GM23248 (cell line): Measurements from ENCODE around the gene TXNRD2. TPM values are rescaled to one million over a fixed set of nuclear protein-coding genes. Genes with fewer than 3 reads are reported as not detected.

Experiments used
- DNase-seq: peaks from one replicate; pipeline ENCODE4 v3.0.0-alpha.2; 2015
- H2AFZ ChIP-seq: fragments of 200-600 bp; sonication (generic); 2 replicates; pipeline ENCODE4 v1.6.1; 2016; ENCODE audit warnings: antibody characterized with exemption
- H3F3A ChIP-seq: fragments of 200-600 bp; sonication (generic); 2 replicates; pipeline ENCODE4 v1.6.1; 2016; ENCODE audit warnings: mild to moderate bottlenecking, antibody characterized with exemption, mixed run types; ENCODE audit not compliant: insufficient read depth
- H3K27ac ChIP-seq: fragments of 200-600 bp; sonication (generic); 2 replicates; pipeline ENCODE4 v1.5.1; 2016; ENCODE audit warnings: mild to moderate bottlenecking
- H3K27me3 ChIP-seq: fragments of 200-600 bp; sonication (generic); replicated peaks from 2 replicates; pipeline ENCODE4 v1.6.1; 2016; ENCODE audit warnings: mild to moderate bottlenecking; ENCODE audit not compliant: insufficient read depth
- H3K36me3 ChIP-seq: fragments of 200-600 bp; sonication (generic); 2 replicates; pipeline ENCODE4 v1.6.1; 2016; ENCODE audit warnings: low read depth, mild to moderate bottlenecking
- H3K4me1 ChIP-seq: fragments of 200-600 bp; sonication (generic); 2 replicates; pipeline ENCODE4 v1.6.1; 2016; ENCODE audit warnings: mild to moderate bottlenecking; ENCODE audit not compliant: insufficient read depth
- H3K4me2 ChIP-seq: fragments of 200-600 bp; sonication (generic); one replicate; pipeline ENCODE4 v1.6.1; 2016; ENCODE audit warnings: mild to moderate bottlenecking; ENCODE audit not compliant: unreplicated experiment
- H3K4me3 ChIP-seq: fragments of 200-600 bp; sonication (generic); 2 replicates; pipeline ENCODE4 v1.5.1; 2016; ENCODE audit warnings: mild to moderate bottlenecking
- H3K79me2 ChIP-seq: fragments of 200-600 bp; sonication (generic); 2 replicates; pipeline ENCODE4 v1.6.1; 2016; ENCODE audit warnings: mild to moderate bottlenecking; ENCODE audit not compliant: insufficient read depth
- H3K9ac ChIP-seq: fragments of 200-600 bp; sonication (generic); 2 replicates; pipeline ENCODE4 v1.6.1; 2016; ENCODE audit warnings: mild to moderate bottlenecking
- H3K9me2 ChIP-seq: fragments of 200-600 bp; sonication (generic); 2 replicates; pipeline ENCODE4 v1.6.1; 2016; ENCODE audit warnings: mixed run types, mild to moderate bottlenecking, moderate library complexity; ENCODE audit not compliant: insufficient read depth
- H3K9me3 ChIP-seq: fragments of 200-600 bp; sonication (generic); one replicate; pipeline ENCODE4 v1.6.1; 2017; ENCODE audit warnings: low read depth
- H4K20me1 ChIP-seq: fragments of 200-600 bp; sonication (generic); 2 replicates; pipeline ENCODE4 v1.6.0; 2016; ENCODE audit not compliant: insufficient read depth
- EZH2 ChIP-seq: fragments of 200-600 bp; sonication (generic); IDR thresholded peaks from 2 replicates; pipeline ENCODE4 v1.6.1; 2018; ENCODE audit warnings: antibody characterized with exemption, mild to moderate bottlenecking; ENCODE audit not compliant: insufficient read depth, poor library complexity, severe bottlenecking
- EZH2phosphoT487 ChIP-seq: fragments of 200-600 bp; sonication (generic); IDR thresholded peaks from 2 replicates; pipeline ENCODE4 v1.6.1; 2018; ENCODE audit warnings: antibody characterized with exemption, moderate library complexity, mild to moderate bottlenecking, low read depth; ENCODE audit not compliant: insufficient read depth
- WGBS, 2 experiments: methylation state at CpG; one replicate each; pipeline ENCODE4 v1.1.6; 2015 to 2017; ENCODE audit warnings: low lambda C conversion rate in 2 of 2, low coverage in 1 of 2; ENCODE audit errors: missing lambda C conversion rate in 2 of 2; 5-methylcytosine and 5-hydroxymethylcytosine counted together
- in situ Hi-C: fragments of 300-500 bp; cut with MboI; formaldehyde crosslinking; loops from 2 replicates; pipeline ENCODE4 v1.15.0; 2020
- polyA plus RNA-seq: library from polyadenylated mRNA; unstranded; fragments of >200 nt; fragmentation: Nextera tagmentation; extraction: Ambion mirVana; gene quantifications from 2 replicates; pipeline ENCODE4 v1.2.1, GENCODE V29; 2016
- total RNA-seq: library from RNA; depleted of rRNA; stranded (reverse); fragments of >200 nt; shearing (Covaris generic); gene quantifications from 2 replicates; pipeline ENCODE4 v1.2.3, GENCODE V29; 2014

Gene TXNRD2
- total and polyA plus RNA-seq, 2 experiments from 2014 or later = 20.1 to 24.8 TPM

DNA sequence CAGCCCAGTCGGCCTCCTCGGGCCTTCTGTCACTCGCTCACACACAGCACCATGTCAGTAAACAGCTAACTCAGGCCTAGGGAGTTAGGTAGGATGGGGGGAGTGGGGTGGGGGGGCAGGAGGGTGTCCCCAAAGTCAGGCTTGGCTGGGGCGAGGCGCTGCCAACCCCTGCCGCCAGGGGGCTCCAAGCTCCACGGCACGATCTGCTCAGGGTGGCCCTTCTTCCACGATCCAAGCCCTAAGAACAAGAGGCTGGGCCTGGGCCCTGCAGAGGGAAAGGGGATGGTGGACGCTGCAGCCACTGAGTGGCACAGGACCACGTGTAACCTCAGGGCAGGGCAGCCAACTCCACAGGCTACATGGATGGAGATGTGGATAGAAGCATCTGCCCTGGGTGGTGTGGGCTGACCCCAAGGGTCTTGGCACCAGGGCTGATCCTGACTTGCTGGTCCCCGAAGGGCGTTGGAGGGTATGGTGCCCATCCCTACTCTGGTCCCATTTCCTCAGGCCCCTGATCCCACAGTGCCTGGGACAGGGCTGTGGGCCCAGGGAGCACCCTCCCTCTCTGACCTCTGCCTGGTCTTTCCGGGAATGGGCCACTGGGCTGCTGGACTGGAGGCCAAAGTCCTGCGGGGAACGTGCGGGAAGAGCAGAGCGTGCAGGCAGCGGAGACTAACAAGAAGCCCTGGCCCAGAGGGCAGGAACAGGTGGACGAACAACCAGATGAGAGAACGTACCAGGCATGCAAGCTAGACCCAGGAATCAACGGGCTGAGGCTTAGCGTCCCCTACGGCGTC is 29.1 kb upstream of the TXNRD2 start:
- in situ Hi-C loops = no loop called here
- H2AFZ ChIP-seq = no peak overlapping the region
- DNase-seq = peak; percentile 68
- no peak for TF ChIP-seq EZH2
- TF ChIP-seq EZH2phosphoT487 = no peak
- H3K4me2 ChIP-seq = no peak overlapping the region
- H3K4me1 ChIP-seq = no peaks in the 10 kb centered on the region
- H3K9me2 ChIP-seq = no peaks in the 10 kb centered on the region
- H4K20me1 ChIP-seq = no peaks in the 10 kb centered on the region
- no peak overlapping the region for H3K9ac ChIP-seq
- no peak overlapping the region for H3K27ac ChIP-seq
- no peaks in the 10 kb centered on the region for H3K79me2 ChIP-seq
- H3K36me3 ChIP-seq = no peaks in the 10 kb centered on the region; the same call in 1 of the 2 replicates
- H3K4me3 ChIP-seq = no peak overlapping the region
- WGBS, 2 experiments = 57 to 74% methylated on average over 19 to 25 of the region's 25 CpGs
- no peaks in the 10 kb centered on the region for H3K27me3 ChIP-seq
- no peaks in the 10 kb centered on the region for H3F3A ChIP-seq
- no peaks in the 10 kb centered on the region for H3K9me3 ChIP-seq

DNA sequence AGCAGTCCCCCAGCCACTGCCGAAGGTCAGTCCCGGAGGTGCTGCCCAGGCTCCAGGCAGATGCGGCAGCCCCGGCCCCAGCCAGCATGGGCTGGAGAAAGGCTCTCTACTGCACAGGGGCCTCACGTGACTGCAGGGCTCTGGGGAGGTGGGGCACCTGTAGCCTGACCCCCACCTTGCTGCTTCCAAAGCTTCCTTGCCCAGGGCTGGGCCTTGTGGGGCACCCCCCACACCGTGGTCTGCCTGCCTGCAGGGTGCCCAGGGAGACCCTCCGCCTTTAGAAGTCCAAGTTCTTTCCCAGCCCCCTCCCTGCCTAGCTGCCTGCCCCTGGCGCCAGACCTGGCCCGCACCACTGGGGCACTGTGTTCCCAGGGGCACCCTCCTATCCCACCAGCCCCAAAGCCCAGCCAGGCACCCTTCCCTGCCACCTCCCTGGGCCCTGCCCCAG is 28.4 kb upstream of the TXNRD2 start:
- Histone ChIP-seq H3K9me3 (no peaks in the 10 kb centered on the region), H4K20me1 (no peaks in the 10 kb centered on the region), H3K79me2 (no peaks in the 10 kb centered on the region), H3K4me1 (no peaks in the 10 kb centered on the region), H3F3A (no peaks in the 10 kb centered on the region), H3K9ac (no peak overlapping the region), H3K27me3 (no peaks in the 10 kb centered on the region), H3K36me3 (no peaks in the 10 kb centered on the region; the same call in 1 of the 2 replicates), H3K4me2 (no peak overlapping the region), H3K9me2 (no peaks in the 10 kb centered on the region), H3K4me3 (no peak overlapping the region), H3K27ac (no peak overlapping the region), H2AFZ (no peak overlapping the region)
- in situ Hi-C loops = no loop called here
- TF ChIP-seq EZH2 = no peak
- TF ChIP-seq EZH2phosphoT487 = no peak
- no peak for DNase-seq
- 68 to 72% methylated on average over 9 of the region's 9 CpGs for WGBS, 2 experiments

DNA sequence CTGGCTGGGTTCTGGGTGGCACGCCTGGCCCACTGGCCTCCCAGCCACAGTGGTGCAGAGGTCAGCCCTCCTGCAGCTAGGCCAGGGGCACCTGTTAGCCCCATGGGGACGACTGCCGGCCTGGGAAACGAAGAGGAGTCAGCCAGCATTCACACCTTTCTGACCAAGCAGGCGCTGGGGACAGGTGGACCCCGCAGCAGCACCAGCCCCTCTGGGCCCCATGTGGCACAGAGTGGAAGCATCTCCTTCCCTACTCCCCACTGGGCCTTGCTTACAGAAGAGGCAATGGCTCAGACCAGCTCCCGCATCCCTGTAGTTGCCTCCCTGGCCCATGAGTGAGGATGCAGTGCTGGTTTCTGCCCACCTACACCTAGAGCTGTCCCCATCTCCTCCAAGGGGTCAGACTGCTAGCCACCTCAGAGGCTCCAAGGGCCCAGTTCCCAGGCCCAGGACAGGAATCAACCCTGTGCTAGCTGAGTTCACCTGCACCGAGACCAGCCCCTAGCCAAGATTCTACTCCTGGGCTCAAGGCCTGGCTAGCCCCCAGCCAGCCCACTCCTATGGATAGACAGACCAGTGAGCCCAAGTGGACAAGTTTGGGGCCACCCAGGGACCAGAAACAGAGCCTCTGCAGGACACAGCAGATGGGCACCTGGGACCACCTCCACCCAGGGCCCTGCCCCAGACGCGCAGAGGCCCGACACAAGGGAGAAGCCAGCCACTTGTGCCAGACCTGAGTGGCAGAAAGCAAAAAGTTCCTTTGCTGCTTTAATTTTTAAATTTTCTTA is 27.7 kb upstream of the TXNRD2 start:
- no peak overlapping the region for H3K27ac ChIP-seq
- H3K36me3 ChIP-seq = no peaks in the 10 kb centered on the region; the same call in 1 of the 2 replicates
- WGBS, 2 experiments = 72 to 75% methylated on average over 11 of the region's 11 CpGs

DNA sequence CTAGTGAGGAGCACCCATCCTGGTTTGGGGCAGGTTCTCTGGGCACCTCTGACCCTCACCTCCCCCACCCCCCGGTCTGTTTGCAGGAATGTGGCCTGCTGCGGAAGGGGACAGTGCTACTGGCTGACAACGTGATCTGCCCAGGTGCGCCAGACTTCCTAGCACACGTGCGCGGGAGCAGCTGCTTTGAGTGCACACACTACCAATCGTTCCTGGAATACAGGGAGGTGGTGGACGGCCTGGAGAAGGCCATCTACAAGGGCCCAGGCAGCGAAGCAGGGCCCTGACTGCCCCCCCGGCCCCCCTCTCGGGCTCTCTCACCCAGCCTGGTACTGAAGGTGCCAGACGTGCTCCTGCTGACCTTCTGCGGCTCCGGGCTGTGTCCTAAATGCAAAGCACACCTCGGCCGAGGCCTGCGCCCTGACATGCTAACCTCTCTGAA is 26.9 kb upstream of the TXNRD2 start:
- no peak for DNase-seq
- no peaks in the 10 kb centered on the region for H3K9me2 ChIP-seq
- H3K36me3 ChIP-seq = no peaks in the 10 kb centered on the region; the same call in 1 of the 2 replicates

More for the DNA sequence above, 27.7 kb upstream of the TXNRD2 start:
- TF ChIP-seq EZH2phosphoT487 = no peak
- no peak for TF ChIP-seq EZH2
- Histone ChIP-seq H3F3A (no peaks in the 10 kb centered on the region), H3K4me3 (no peak overlapping the region), H3K9me3 (no peaks in the 10 kb centered on the region), H3K4me1 (no peaks in the 10 kb centered on the region), H2AFZ (no peak overlapping the region), H3K27me3 (no peaks in the 10 kb centered on the region), H3K4me2 (no peak overlapping the region), H3K9ac (no peak overlapping the region), H3K9me2 (no peaks in the 10 kb centered on the region), H3K79me2 (no peaks in the 10 kb centered on the region), H4K20me1 (no peaks in the 10 kb centered on the region)
- in situ Hi-C loops = no loop called here
- no peak for DNase-seq

More for the DNA sequence above, 26.9 kb upstream of the TXNRD2 start:
- Histone ChIP-seq H3K9ac (no peak overlapping the region), H3K4me1 (peaks cover 3% of the 10 kb centered on the region; the same call in 1 of the 2 replicates), H3K9me3 (no peaks in the 10 kb centered on the region), H3K79me2 (no peaks in the 10 kb centered on the region), H3K27me3 (no peaks in the 10 kb centered on the region), H2AFZ (no peak overlapping the region), H3K27ac (no peak overlapping the region), H3F3A (no peaks in the 10 kb centered on the region), H3K4me2 (no peak overlapping the region), H4K20me1 (no peaks in the 10 kb centered on the region), H3K4me3 (no peak overlapping the region)
- in situ Hi-C loops = no loop called here
- TF ChIP-seq EZH2phosphoT487 = no peak
- TF ChIP-seq EZH2 = no peak
- WGBS, 2 experiments = 87 to 88% methylated on average over 16 to 17 of the region's 18 CpGs
